HG03432 (cell line): Measurements from ENCODE around the gene UBE2C.

ENCODE experiments used
- ATAC-seq: cut with Tn5 transposase; IDR thresholded peaks from one replicate; pipeline ENCODE4 v1.9.1; 2021; ENCODE audit warnings: mild to moderate bottlenecking, moderate library complexity; ENCODE audit not compliant: unreplicated experiment

UBE2C gene

DNA sequence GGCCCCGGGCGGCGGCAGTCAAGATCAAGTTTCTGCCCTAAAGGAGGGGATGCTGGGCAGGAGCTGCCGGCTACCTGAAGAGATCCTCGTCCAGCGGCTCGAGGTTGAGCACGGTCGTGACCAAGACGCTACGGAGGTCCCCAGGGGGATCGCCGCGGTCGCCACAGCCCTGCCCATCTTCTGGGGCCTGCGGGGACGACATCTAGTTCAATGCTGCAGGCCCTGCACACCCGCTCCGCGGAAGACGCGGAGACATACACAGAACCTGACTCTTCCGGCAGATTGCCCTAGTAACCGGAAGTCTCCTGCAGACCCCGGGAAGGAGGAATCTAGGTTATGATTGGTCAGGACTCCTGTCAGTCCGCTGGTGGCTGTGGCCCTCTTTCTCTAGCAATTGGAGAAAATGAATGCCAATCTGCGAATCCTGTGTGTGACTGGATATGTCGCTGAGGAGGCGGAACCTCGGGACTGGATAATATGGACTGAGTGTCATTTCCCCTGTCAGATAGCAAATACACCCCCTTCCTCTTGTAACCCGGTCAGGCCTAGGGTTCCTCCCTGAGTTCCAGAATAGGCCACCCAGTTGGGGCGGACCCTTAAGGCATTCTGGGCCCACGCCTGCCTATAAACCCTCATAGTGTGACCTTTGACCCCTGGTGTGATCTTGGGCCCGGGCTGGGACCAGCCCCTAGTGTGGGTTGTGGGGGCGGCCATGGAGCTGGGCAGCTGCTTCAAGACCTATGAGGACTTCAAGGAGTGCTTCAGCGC is 44.9 kb downstream of the UBE2C start, which contains the start of the genes ACOT8 and ZSWIM3:
ACOT8 (minus strand) TSS at position 279 of the 768 bp plus-strand sequence; CDS start at position 202, 77 bp downstream.
ZSWIM3 (plus strand) TSS at position 501 of the 768 bp plus-strand sequence; CDS start at position 713, 212 bp downstream.
- peak; percentile 91 for ATAC-seq

DNA sequence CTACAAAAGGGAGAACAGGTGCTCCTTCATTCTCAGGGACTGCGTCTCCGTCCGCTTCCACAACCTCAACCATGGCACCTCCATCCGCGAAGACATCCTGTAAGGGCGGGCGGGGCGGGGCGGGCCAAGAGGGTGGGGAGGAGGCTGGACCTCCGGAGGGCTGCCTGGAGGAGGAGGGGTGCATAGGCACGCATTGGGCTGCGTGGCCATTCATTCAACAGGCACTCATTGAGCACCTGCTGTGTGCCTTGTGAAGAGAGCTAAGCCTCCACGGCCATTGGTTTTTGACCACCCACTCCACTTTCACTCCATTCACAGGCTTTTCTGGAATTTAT is 45.4 kb downstream of the UBE2C start:
- peak; percentile 28 for ATAC-seq

DNA sequence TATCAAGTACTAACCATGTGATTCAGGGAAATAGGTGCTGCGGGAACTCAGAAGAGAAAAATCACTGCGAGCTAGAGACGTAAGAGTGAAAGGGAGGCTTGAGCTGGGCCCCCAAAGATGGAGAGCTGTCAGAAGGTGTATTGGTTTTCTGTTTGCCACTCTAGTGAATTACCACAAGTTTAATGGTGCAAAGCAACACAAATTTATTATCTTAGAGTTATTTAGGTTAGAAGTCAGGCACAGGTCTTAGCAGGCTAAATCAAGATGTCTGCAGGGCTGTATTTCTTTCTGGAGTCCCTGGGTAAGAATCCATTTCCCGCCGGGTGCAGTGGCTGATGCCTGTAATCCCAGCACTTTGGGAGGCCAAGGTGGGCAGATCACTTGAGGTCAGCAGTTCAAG is 47.5 kb downstream of the UBE2C start:
- no peak for ATAC-seq

GRCh38 chr20:45860560-45861220 is 48.2 kb downstream of the UBE2C start:
- no peak for ATAC-seq

DNA sequence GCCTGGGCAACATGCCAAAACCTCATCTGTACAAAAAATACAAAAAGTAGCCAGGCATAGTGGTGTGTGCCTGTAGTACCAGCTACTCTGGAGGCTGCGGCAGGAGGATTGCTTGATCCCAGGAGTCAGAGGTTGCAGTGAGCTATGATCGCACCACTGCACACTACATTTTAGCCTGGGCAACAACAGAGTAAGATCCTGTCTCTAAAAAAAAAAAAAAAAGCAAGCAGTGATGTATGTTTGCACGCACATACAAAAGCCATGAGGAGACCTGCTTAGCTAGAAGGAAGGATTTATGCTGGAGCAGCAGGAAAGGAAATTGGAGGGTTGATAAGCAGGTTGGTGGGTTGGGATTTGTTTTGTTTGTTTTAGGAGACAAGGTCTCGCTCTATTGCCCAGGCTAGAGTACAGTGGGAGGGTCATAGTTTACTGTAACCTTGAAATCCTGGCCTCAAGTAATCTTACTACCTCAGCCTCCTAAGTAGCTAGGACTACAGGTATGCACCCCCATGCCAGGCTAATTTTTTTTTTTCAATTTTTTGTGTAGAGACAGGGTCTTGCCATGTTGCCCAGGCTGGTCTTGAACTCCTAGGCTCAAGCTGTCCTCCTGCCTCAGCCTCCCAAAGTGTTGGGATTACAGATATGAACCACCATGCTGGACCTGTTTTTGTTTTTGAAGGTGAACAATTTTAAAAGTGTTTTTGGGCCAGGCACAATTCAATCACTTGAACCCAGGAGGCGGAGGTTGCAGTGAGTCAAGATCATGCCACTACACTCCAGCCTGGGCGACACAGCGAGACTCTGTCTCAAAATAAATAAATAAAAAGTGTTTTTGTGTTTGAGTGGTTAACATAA is 49.0 kb downstream of the UBE2C start:
- no peak for ATAC-seq

GRCh38 chr20:45863543-45864470 is 51.4 kb downstream of the UBE2C start:
- no peak for ATAC-seq

GRCh38 chr20:45866454-45866853 is 54.0 kb downstream of the UBE2C start:
- ATAC-seq: no peak
